Colonic mucosa (tissue), 4 donors: ENCODE results near the gene GRIK2. TPM values are rescaled to one million over a fixed set of nuclear protein-coding genes. Genes with fewer than 3 reads are reported as not detected.
"Not testable (repeated sequence)": the region's sequence is repeated elsewhere in the genome, so short reads cannot be mapped to it uniquely, and the experiment has no call there.

Experiments
- DNase-seq: peaks from one replicate; pipeline ENCODE4 v3.0.0-alpha.2; 2020
- H3K27ac ChIP-seq: fragments of 200-600 bp; one replicate; pipeline ENCODE4 v1.8.0; 2021
- H3K27me3 ChIP-seq: fragments of 200-600 bp; one replicate; pipeline ENCODE4 v1.8.0; 2021
- H3K36me3 ChIP-seq: fragments of 200-600 bp; one replicate; pipeline ENCODE4 v1.8.0; 2021
- H3K4me1 ChIP-seq: fragments of 200-600 bp; one replicate; pipeline ENCODE4 v1.8.0; 2021; ENCODE audit warnings: mild to moderate bottlenecking
- H3K4me3 ChIP-seq: fragments of 200-600 bp; one replicate; pipeline ENCODE4 v1.8.0; 2021
- H3K9ac ChIP-seq, 2 donors: one replicate each; pipeline ENCODE4 v1.7.0; 2013; ENCODE audit warnings: control low read depth in 2 of 2, low read depth in 2 of 2, low read length in 2 of 2
- H3K9me3 ChIP-seq: fragments of 200-600 bp; one replicate; pipeline ENCODE4 v1.8.0; 2021
- CTCF ChIP-seq: fragments of 200-600 bp; IDR thresholded peaks from one replicate; pipeline ENCODE4 v1.8.0; 2022; ENCODE audit warnings: antibody characterized with exemption, mild to moderate bottlenecking
- intact Hi-C: fragments of 100-400 bp; cut with DNase I; formaldehyde crosslinking; loops from one replicate; pipeline ENCODE4 v1.14.1; 2022
- total RNA-seq, 2 donors: library from RNA; stranded (reverse); fragmentation: NEBNext Ultra II Directional in 1 of 2; extraction: Animal tissue kit (Norgen Biotek cat#: 25700) in 1 of 2; gene quantifications; one replicate each; pipeline ENCODE4 v1.2.1, GENCODE V29; 2021
- donor health status: healthy.
- donor health status: DM: no; HTN: no; CAD: no.
- donor health status: DM: no; HTN: no; CAD: no.

GRIK2 gene
- total RNA-seq, 2 donors from 2014 or later: 0.50 to 0.72 TPM

- no peak overlapping the region for H3K9ac ChIP-seq
- TF ChIP-seq CTCF: no peak
- H3K27me3 ChIP-seq: no peaks in the 10 kb centered on the region
- no peak overlapping the region for H3K4me3 ChIP-seq
- DNase-seq: no peak
- no peaks in the 10 kb centered on the region for H3K4me1 ChIP-seq
- no peak overlapping the region for H3K27ac ChIP-seq
- no peaks in the 10 kb centered on the region for H3K9me3 ChIP-seq
- H3K36me3 ChIP-seq: no peaks in the 10 kb centered on the region
- intact Hi-C loops: no loop called here
Observed at GRCh38 chr6:101365181-101365580, 28.3 kb upstream of the GRIK2 start.

GRCh38 chr6:101379926-101380325 is 13.6 kb upstream of the GRIK2 start:
- Histone ChIP-seq H3K9me3 (no peaks in the 10 kb centered on the region), H3K27ac (no peak overlapping the region), H3K9ac (no peak overlapping the region), H3K36me3 (no peaks in the 10 kb centered on the region), H3K4me1 (no peaks in the 10 kb centered on the region), H3K27me3 (no peaks in the 10 kb centered on the region), H3K4me3 (no peak overlapping the region)
- TF ChIP-seq CTCF: no peak
- no peak for DNase-seq
- intact Hi-C loops: no loop called here

- no peaks in the 10 kb centered on the region for H3K4me1 ChIP-seq
- intact Hi-C loops: no loop called here
- no peaks in the 10 kb centered on the region for H3K27me3 ChIP-seq
- DNase-seq: no peak
- H3K9ac ChIP-seq: no peak overlapping the region
- H3K27ac ChIP-seq: no peak overlapping the region
- H3K36me3 ChIP-seq: no peaks in the 10 kb centered on the region
- H3K9me3 ChIP-seq: no peaks in the 10 kb centered on the region
- no peak for TF ChIP-seq CTCF
- H3K4me3 ChIP-seq: no peak overlapping the region
Observed at GRCh38 chr6:101380897-101381630, 12.4 kb upstream of the GRIK2 start.

- H3K27me3 ChIP-seq, DNase-seq, H3K9me3 ChIP-seq, H3K36me3 ChIP-seq, H3K4me3 ChIP-seq, intact Hi-C loops, H3K9ac ChIP-seq, H3K27ac ChIP-seq, H3K4me1 ChIP-seq: not testable (repeated sequence)
Observed at GRCh38 chr6:101383747-101384146, 9.8 kb upstream of the GRIK2 start.

- intact Hi-C loops: no loop called here
- Histone ChIP-seq H3K4me3 (no peak overlapping the region), H3K27me3 (peaks cover 6% of the 10 kb centered on the region), H3K4me1 (no peaks in the 10 kb centered on the region), H3K36me3 (no peaks in the 10 kb centered on the region), H3K9ac (no peak overlapping the region), H3K9me3 (no peaks in the 10 kb centered on the region), H3K27ac (no peak overlapping the region)
- no peak for DNase-seq
- TF ChIP-seq CTCF: no peak
Observed at GRCh38 chr6:101386982-101387381, 6.5 kb upstream of the GRIK2 start.

- no peak overlapping the region for H3K4me3 ChIP-seq
- no peak for DNase-seq
- no peak for TF ChIP-seq CTCF
Observed at GRCh38 chr6:101391772-101392585, 1.5 kb upstream of the GRIK2 start.

More at GRCh38 chr6:101391772-101392585, 1.5 kb upstream of the GRIK2 start:
- Histone ChIP-seq H3K36me3 (no peaks in the 10 kb centered on the region), H3K4me1 (no peaks in the 10 kb centered on the region), H3K9me3 (no peaks in the 10 kb centered on the region), H3K27me3 (peaks cover 21% of the 10 kb centered on the region), H3K9ac (no peak overlapping the region), H3K27ac (no peak overlapping the region)
- intact Hi-C loops: no loop called here
